CD8-positive, alpha-beta memory T cell (primary cell): Measurements from ENCODE around the gene STYXL1. TPM values are rescaled to one million over a fixed set of nuclear protein-coding genes. Genes with fewer than 3 reads are reported as not detected.

ENCODE experiments used
- CTCF ChIA-PET: fragments of 350-600 bp; sonication (Branson Sonifier 250); formaldehyde crosslinking; loops from one replicate; lab custom pipeline; 2021; ENCODE audit warnings: antibody characterized with exemption; lab: Charles Lee
- POLR2A ChIA-PET: fragments of 350-600 bp; sonication (Branson Sonifier 250); formaldehyde crosslinking; loops from one replicate; lab custom pipeline; 2021; ENCODE audit warnings: antibody characterized with exemption; lab: Charles Lee
- DNase-seq, 5 donors: peaks; one replicate each; pipeline versions ENCODE4 v3.0.0 to v3.0.0-alpha.2; 2020 to 2022; ENCODE audit warnings: mixed read lengths in 1 of 5
- H3K27ac ChIP-seq: one replicate; pipeline ENCODE4 v1.7.0; 2013; ENCODE audit warnings: low read depth, mild to moderate bottlenecking, low read length, moderate library complexity
- H3K27me3 ChIP-seq: 2 replicates; pipeline ENCODE4 v1.7.0; 2013; ENCODE audit warnings: low read length, mild to moderate bottlenecking; ENCODE audit not compliant: insufficient read depth, poor library complexity, severe bottlenecking
- H3K36me3 ChIP-seq: 2 replicates; pipeline ENCODE4 v1.7.0; 2013; ENCODE audit warnings: mild to moderate bottlenecking, low read length, moderate library complexity; ENCODE audit not compliant: insufficient read depth
- H3K4me1 ChIP-seq: 2 replicates; pipeline ENCODE4 v1.7.0; 2013; ENCODE audit warnings: mild to moderate bottlenecking, low read length, moderate library complexity; ENCODE audit not compliant: insufficient read depth
- H3K4me3 ChIP-seq: 2 replicates; pipeline ENCODE4 v1.7.0; 2013; ENCODE audit warnings: mild to moderate bottlenecking, low read length
- H3K9me3 ChIP-seq: 2 replicates; pipeline ENCODE4 v1.7.0; 2013; ENCODE audit warnings: mild to moderate bottlenecking, low read length
- H3K27ac Mint-ChIP-seq, 8 donors: one replicate each; pipeline ENCODE4 v1.8.0; 2020 to 2021; ENCODE audit warnings: mixed read lengths in 8 of 8, mild to moderate bottlenecking in 6 of 8, inconsistent platforms in 3 of 8, moderate library complexity in 3 of 8
- H3K27me3 Mint-ChIP-seq, 2 donors: one replicate each; pipeline ENCODE4 v1.8.0; 2020 to 2021; ENCODE audit warnings: mixed read lengths in 2 of 2, mild to moderate bottlenecking in 1 of 2, moderate library complexity in 1 of 2
- H3K36me3 Mint-ChIP-seq, 3 donors: one replicate each; pipeline ENCODE4 v1.8.0; 2020 to 2021; ENCODE audit warnings: mixed read lengths in 3 of 3, inconsistent platforms in 1 of 3, mild to moderate bottlenecking in 1 of 3
- H3K4me1 Mint-ChIP-seq, 3 donors: one replicate each; pipeline ENCODE4 v1.8.0; 2020 to 2021; ENCODE audit warnings: mixed read lengths in 3 of 3, inconsistent platforms in 1 of 3, mild to moderate bottlenecking in 1 of 3
- H3K4me3 Mint-ChIP-seq, 7 donors: one replicate each; pipeline ENCODE4 v1.8.0; 2020 to 2021; ENCODE audit warnings: mixed read lengths in 7 of 7, mild to moderate bottlenecking in 6 of 7, moderate library complexity in 4 of 7, inconsistent platforms in 2 of 7
- H3K9me3 Mint-ChIP-seq, 5 donors: one replicate each; pipeline ENCODE4 v1.8.0; 2020 to 2022; ENCODE audit warnings: mixed read lengths in 5 of 5, mild to moderate bottlenecking in 3 of 5, moderate library complexity in 2 of 5, inconsistent platforms in 1 of 5
- polyA plus RNA-seq: library from polyadenylated mRNA; unstranded; fragments of 300-500 nt; fragmentation: Illumina TruSeq; gene quantifications from one replicate; pipeline ENCODE4 v1.2.3, GENCODE V29; 2021
- total RNA-seq, 2 experiments: library from RNA; stranded (reverse); gene quantifications; one replicate each; pipeline ENCODE4 v1.2.3, GENCODE V29; 2021

The STYXL1 gene
- total and polyA plus RNA-seq, 3 experiments from 2014 or later, result 40.2 to 60.9 (median 40.7) TPM

DNA sequence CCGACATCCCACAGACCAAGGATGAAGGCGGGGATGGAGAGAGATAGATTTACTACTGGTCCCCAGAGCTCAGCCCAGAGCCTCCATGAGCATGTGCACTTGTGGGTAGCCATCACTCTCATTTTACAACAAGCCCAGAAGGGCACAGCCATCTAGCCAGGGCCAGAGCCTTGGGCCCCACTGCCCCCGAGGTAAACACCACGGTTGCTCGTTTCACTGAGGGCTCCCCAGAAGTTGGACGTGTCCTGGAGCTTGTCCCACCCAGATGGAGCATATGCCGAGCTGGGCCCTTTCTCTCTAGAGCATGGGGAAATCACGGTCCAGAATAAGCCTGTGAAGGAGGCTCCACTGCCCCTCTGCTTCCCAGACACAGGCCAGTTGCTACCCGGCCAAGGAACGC is 44.4 kb downstream of the STYXL1 start:
- no peaks in the 10 kb centered on the region for H3K27me3 ChIP-seq
- no peak for DNase-seq
- no peaks in the 10 kb centered on the region for H3K36me3 ChIP-seq
- no peaks in the 10 kb centered on the region for H3K9me3 ChIP-seq
- ChIA-PET CTCF (interaction anchor here (1.0 kb wide), 1 partner anchor 9 kb away, joined by 3 read pairs; the partner anchor contains the start of gene TMEM120A), POLR2A (no interaction called here)
- Mint-ChIP-seq H3K4me1 (peaks cover 3 to 15% (median 12%) of the 10 kb centered on the region in 3 donors), H3K27me3 (no peaks in the 10 kb centered on the region), H3K9me3 (no peaks in the 10 kb centered on the region), H3K4me3 (no peak overlapping the region), H3K36me3 (peaks cover 9 to 37% (median 14%) of the 10 kb centered on the region in 3 donors), H3K27ac (no peak overlapping the region)
- H3K4me1 ChIP-seq, result peaks cover 3% of the 10 kb centered on the region
- no peak overlapping the region for H3K4me3 ChIP-seq
- no peak overlapping the region for H3K27ac ChIP-seq

DNA sequence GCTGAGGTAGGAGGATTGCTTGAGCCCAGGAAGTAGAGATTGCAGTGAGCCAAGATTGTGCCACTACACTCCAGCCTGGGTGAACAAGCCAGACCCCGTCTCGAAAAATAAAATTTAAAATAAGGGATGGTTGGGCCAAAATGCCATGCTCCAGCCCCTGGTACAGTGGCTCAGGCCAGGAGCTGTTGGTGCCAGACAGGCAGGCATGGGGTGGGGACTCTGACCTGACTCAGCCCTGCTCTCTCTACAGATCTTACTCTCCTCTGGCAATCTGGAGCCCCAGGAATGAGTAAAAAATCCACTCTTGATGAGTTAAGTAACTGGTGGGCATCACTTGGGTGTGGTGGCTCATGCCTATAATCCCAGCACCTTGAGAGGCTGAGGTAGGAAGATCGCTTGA is 45.0 kb downstream of the STYXL1 start:
- Histone ChIP-seq H3K27ac (no peak overlapping the region), H3K4me3 (no peak overlapping the region), H3K27me3 (no peaks in the 10 kb centered on the region), H3K36me3 (no peaks in the 10 kb centered on the region), H3K9me3 (no peaks in the 10 kb centered on the region), H3K4me1 (no peaks in the 10 kb centered on the region)
- no peak for DNase-seq
- CTCF ChIA-PET, result interaction anchor here (1.3 kb wide), 1 partner anchor 17 kb away, joined by 4 read pairs; no protein-coding TSS in a partner anchor
- Mint-ChIP-seq H3K36me3 (peaks cover 9 to 37% (median 14%) of the 10 kb centered on the region in 3 donors), H3K4me1 (peaks cover 0 to 10% (median 8%) of the 10 kb centered on the region in 3 donors), H3K9me3 (no peaks in the 10 kb centered on the region), H3K27me3 (no peaks in the 10 kb centered on the region), H3K4me3 (no peak overlapping the region), H3K27ac (peak overlapping the region in 1 of 8 donors; percentile 82)
- POLR2A ChIA-PET, result no interaction called here

DNA sequence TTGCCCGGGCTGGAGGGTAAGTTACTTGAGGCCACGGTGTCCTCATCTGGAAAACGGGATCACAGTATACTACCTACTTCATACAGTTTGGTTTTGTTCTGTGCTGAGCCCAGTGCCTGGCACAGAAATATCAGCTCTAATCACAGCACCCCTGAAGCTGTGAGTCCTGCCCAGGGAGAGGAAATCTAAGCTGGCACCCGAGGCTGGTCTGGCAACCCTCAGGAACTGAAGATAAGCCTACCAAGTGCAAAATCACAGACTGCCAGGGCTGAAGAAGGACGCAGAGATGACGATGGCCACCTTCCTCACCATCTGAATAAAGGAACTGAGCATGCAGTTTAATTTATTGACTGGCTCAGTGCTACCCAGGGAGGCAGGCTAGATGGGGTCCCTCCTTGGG is 45.7 kb downstream of the STYXL1 start:
- CTCF ChIA-PET, result interaction anchor here (1.3 kb wide), 1 partner anchor 18 kb away, joined by 4 read pairs; no protein-coding TSS in a partner anchor
- Mint-ChIP-seq H3K27ac (no peak overlapping the region), H3K4me3 (no peak overlapping the region), H3K36me3 (peaks cover 9 to 39% (median 14%) of the 10 kb centered on the region in 3 donors), H3K9me3 (no peaks in the 10 kb centered on the region), H3K4me1 (peaks cover 6 to 17% (median 10%) of the 10 kb centered on the region in 3 donors), H3K27me3 (no peaks in the 10 kb centered on the region)
- Histone ChIP-seq H3K4me1 (no peaks in the 10 kb centered on the region), H3K9me3 (no peaks in the 10 kb centered on the region), H3K36me3 (no peaks in the 10 kb centered on the region), H3K4me3 (no peak overlapping the region), H3K27ac (no peak overlapping the region), H3K27me3 (no peaks in the 10 kb centered on the region)
- POLR2A ChIA-PET, result no interaction called here
- DNase-seq, result no peak

DNA sequence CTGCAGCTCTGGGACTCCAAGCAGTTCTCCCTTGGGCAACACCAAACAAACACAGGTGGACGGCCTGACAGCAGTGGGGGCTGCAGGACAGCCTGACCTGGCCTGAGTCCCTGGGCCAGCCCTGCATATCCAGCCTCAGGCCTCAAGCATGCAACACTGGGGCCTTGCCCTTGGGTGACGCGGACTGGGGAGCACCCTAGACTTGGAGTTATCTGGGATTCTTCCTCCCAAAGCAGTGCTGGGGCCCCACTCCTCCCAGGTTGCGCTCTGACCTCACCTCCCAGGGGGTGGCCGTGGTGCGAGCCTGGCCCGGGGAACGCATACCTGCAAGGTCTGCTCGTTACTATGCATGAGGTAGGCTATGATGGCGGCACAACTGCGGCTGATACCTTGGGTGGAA is 47.2 kb downstream of the STYXL1 start:
- POLR2A ChIA-PET, result no interaction called here
- no peak overlapping the region for H3K4me3 ChIP-seq
- Mint-ChIP-seq H3K9me3 (no peaks in the 10 kb centered on the region), H3K27me3 (no peaks in the 10 kb centered on the region), H3K4me1 (peaks cover 12 to 23% (median 16%) of the 10 kb centered on the region in 3 donors), H3K27ac (no peak overlapping the region), H3K4me3 (no peak overlapping the region), H3K36me3 (peaks cover 10 to 45% (median 14%) of the 10 kb centered on the region in 3 donors)
- CTCF ChIA-PET, result no interaction called here
- H3K36me3 ChIP-seq, result no peaks in the 10 kb centered on the region
- H3K9me3 ChIP-seq, result no peaks in the 10 kb centered on the region
- H3K27me3 ChIP-seq, result no peaks in the 10 kb centered on the region
- H3K27ac ChIP-seq, result no peak overlapping the region
- no peak for DNase-seq
- H3K4me1 ChIP-seq, result no peaks in the 10 kb centered on the region

DNA sequence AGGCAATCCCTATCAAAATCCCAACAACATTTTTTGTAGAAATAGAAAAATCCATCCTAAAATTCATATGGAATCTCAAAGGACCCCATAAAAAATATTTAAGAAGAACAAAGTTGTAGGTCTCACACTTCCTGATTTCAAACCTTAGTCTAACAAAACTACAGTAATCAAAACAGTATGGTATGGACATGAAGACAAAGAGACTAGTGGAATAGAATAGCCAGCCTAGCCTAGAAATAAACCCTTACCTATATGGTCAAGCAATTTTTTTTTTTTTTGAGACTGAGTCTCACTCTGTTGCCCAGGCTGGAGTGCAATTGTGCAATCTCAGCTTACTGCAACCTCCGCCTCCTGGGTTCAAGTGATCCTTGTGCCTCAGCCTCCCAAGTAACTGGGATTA is 49.8 kb downstream of the STYXL1 start:
- H3K9me3 Mint-ChIP-seq, result no peaks in the 10 kb centered on the region
- H3K27ac Mint-ChIP-seq, result no peak overlapping the region
- no peaks in the 10 kb centered on the region for H3K36me3 ChIP-seq
- no peaks in the 10 kb centered on the region for H3K27me3 Mint-ChIP-seq
- no peaks in the 10 kb centered on the region for H3K27me3 ChIP-seq
- no peaks in the 10 kb centered on the region for H3K9me3 ChIP-seq
- H3K36me3 Mint-ChIP-seq, result peaks cover 2 to 32% (median 6%) of the 10 kb centered on the region in 3 donors
- H3K4me1 Mint-ChIP-seq, result peaks cover 16 to 29% (median 23%) of the 10 kb centered on the region in 3 donors
- H3K4me3 Mint-ChIP-seq, result no peak overlapping the region
- no peak for DNase-seq
- POLR2A ChIA-PET, result no interaction called here
- H3K27ac ChIP-seq, result no peak overlapping the region
- no peak overlapping the region for H3K4me3 ChIP-seq
- CTCF ChIA-PET, result interaction anchor here (1.9 kb wide), 1 partner anchor 22 kb away, joined by 5 read pairs; no protein-coding TSS in a partner anchor
- peaks cover 11% of the 10 kb centered on the region for H3K4me1 ChIP-seq

DNA sequence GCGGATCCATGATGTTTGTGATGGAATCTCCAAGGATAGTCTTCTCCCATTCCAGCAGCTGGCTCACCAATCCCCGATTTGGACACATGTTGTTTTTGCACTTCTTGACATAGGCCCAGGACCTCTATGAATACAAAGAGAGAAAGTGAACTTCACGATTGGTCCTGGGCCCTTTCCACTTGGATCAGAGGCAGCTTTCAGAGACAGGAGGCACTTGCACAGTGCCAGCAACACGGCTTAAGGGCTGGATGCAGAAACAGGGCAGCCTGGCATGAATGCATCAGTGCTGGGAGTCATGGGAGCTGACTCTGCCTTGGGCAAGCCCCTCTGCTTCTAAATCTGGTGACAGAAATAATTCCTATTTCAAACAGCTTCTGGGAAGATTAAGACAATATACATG is 51.3 kb downstream of the STYXL1 start:
- no peaks in the 10 kb centered on the region for H3K9me3 Mint-ChIP-seq
- no peaks in the 10 kb centered on the region for H3K27me3 Mint-ChIP-seq
- peaks cover 0 to 22% (median 4%) of the 10 kb centered on the region in 3 donors for H3K36me3 Mint-ChIP-seq
- no peak overlapping the region for H3K27ac ChIP-seq
- ChIA-PET POLR2A (no interaction called here), CTCF (interaction anchor here (1.9 kb wide), 1 partner anchor 24 kb away, joined by 5 read pairs; no protein-coding TSS in a partner anchor)
- H3K4me1 ChIP-seq, result peaks cover 12% of the 10 kb centered on the region
- DNase-seq, result no peak
- no peaks in the 10 kb centered on the region for H3K27me3 ChIP-seq
- H3K4me3 ChIP-seq, result no peak overlapping the region
- H3K4me3 Mint-ChIP-seq, result peak overlapping the region in 4 of 7 donors; percentile 29 to 63 (median 35)
- peaks cover 18 to 32% (median 23%) of the 10 kb centered on the region in 3 donors for H3K4me1 Mint-ChIP-seq
- H3K27ac Mint-ChIP-seq, result no peak overlapping the region
- no peaks in the 10 kb centered on the region for H3K9me3 ChIP-seq
- no peaks in the 10 kb centered on the region for H3K36me3 ChIP-seq

DNA sequence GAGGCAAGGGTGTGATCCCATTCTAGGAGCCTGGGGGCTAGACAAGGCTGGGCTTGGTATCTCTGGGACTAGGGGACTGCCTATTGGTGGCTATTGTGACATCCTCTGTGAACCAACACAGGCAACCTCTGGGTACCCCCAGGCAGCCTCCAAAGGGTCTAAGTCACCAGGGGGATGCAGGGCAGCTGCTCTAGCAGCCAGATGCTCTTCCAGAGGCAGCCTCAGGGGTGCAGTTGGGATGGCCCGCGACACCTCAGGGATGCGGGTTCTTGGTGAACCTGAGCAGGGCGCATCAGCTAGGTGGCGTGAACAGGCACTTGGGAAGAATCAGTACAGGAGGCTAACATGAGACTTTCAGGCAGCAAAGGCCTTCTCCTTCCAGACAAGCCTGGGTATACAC is 51.8 kb downstream of the STYXL1 start:
- H3K4me1 Mint-ChIP-seq, result peaks cover 18 to 34% (median 23%) of the 10 kb centered on the region in 3 donors
- peaks cover 0 to 19% (median 4%) of the 10 kb centered on the region in 3 donors for H3K36me3 Mint-ChIP-seq
- H3K27ac Mint-ChIP-seq, result peak overlapping the region in 2 of 8 donors; percentile 3 to 70
- no peak for DNase-seq
- Histone ChIP-seq H3K4me1 (peaks cover 12% of the 10 kb centered on the region), H3K36me3 (no peaks in the 10 kb centered on the region), H3K4me3 (no peak overlapping the region), H3K9me3 (no peaks in the 10 kb centered on the region), H3K27me3 (no peaks in the 10 kb centered on the region), H3K27ac (no peak overlapping the region)
- H3K4me3 Mint-ChIP-seq, result peak overlapping the region in 6 of 7 donors; percentile 5 to 40 (median 37)
- ChIA-PET POLR2A (no interaction called here), CTCF (interaction anchor here (1.9 kb wide), 1 partner anchor 24 kb away, joined by 5 read pairs; no protein-coding TSS in a partner anchor)
- no peaks in the 10 kb centered on the region for H3K9me3 Mint-ChIP-seq
- no peaks in the 10 kb centered on the region for H3K27me3 Mint-ChIP-seq

DNA sequence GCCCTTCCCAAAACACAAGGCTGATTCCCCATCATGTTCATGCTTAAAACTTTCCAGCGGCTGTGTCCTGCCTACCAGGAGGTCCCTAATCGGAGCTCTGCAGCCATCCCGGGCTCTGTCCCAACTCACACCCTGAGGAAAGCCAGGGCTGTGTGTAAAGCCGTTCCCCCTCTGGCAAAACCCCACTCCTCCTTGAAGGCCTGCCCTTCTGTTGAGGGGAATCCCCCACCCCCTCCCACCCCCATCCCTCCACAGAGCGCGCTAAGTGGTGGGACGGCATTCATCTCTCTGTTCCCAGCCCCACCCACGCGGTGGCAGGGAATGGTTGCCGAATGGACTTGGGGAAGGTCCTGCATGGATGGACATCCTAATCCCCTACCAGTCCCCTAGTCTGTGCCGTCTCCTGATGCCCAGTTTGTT is 52.7 kb downstream of the STYXL1 start:
- CTCF ChIA-PET, result interaction anchor here (1.2 kb wide), 1 partner anchor 9 kb away, joined by 3 read pairs; no protein-coding TSS in a partner anchor
- Histone ChIP-seq H3K9me3 (no peaks in the 10 kb centered on the region), H3K4me3 (peak overlapping the region; percentile 77), H3K36me3 (no peaks in the 10 kb centered on the region), H3K27me3 (no peaks in the 10 kb centered on the region), H3K4me1 (peaks cover 12% of the 10 kb centered on the region), H3K27ac (no peak overlapping the region)
- peaks cover 22 to 41% (median 23%) of the 10 kb centered on the region in 3 donors for H3K4me1 Mint-ChIP-seq
- H3K27me3 Mint-ChIP-seq, result no peaks in the 10 kb centered on the region
- peak overlapping the region; percentile 56 to 84 (median 74) for H3K4me3 Mint-ChIP-seq
- no peaks in the 10 kb centered on the region for H3K9me3 Mint-ChIP-seq
- POLR2A ChIA-PET, result interaction anchor here (1.1 to 1.7 kb wide), 2 partner anchors 79 to 261 kb away, joined by 3 read pairs; no protein-coding TSS in a partner anchor
- peak overlapping the region in 2 of 8 donors; percentile 70 to 79 for H3K27ac Mint-ChIP-seq
- peaks cover 0 to 16% (median 4%) of the 10 kb centered on the region in 3 donors for H3K36me3 Mint-ChIP-seq
- no peak for DNase-seq
